GM18861 (cell line): ENCODE results near the gene FAM241A.

Experiments
- ATAC-seq: cut with Tn5 transposase; IDR thresholded peaks from one replicate; pipeline ENCODE4 v1.9.1; 2021; ENCODE audit not compliant: unreplicated experiment

The FAM241A gene

GRCh38 chr4:112210777-112211176 is 65.5 kb downstream of the FAM241A start:
- ATAC-seq = no peak

DNA sequence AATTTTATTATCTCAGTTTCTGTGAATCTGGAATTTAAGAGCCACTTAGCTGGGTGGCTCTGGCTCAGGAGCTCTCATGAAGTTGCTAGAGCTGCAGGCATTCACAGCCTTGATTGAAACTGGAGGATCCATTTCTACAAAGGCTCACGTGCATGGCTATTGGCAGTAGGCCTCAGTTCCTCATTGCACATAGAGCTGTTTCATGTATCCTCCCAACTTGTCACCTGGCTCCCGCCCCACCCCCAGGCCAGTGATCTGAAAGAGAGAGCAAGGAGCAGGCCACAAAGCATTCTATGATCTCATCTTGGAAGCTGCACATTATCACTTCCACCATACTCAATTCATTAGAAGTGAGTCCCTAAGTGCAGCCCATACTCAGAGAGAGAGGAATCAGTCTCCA is 67.8 kb downstream of the FAM241A start:
- ATAC-seq = no peak

- no peak for ATAC-seq
These were observed 68.6 kb downstream of the FAM241A start for GRCh38 chr4:112213856-112214255.

GRCh38 chr4:112214390-112215264 is 69.4 kb downstream of the FAM241A start:
- ATAC-seq = no peak

GRCh38 chr4:112219826-112220366 is 74.6 kb downstream of the FAM241A start:
- ATAC-seq = no peak

GRCh38 chr4:112222219-112222955 is 77.1 kb downstream of the FAM241A start:
- ATAC-seq = no peak

DNA sequence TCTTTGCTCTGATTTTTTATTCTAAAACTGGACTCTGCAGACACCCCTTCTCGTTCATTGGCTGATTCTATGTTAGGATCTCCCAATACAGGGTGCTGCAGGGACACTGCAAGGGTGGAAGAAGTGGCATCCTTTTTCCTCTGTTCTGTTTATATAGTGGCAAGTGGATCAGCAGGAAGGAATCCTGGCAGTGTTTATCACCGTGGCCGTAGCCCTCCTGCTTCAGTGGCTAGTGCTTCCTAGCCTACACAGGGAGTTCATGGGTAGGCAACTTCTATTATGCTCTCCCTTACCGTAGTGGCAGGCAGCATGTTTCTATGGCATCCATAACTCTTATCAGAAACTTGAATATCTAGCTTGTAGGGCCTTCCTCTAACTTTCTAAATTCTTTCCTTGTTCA is 79.9 kb downstream of the FAM241A start:
- no peak for ATAC-seq

GRCh38 chr4:112230879-112231778 is 85.9 kb downstream of the FAM241A start:
- peak; percentile 80 for ATAC-seq

DNA sequence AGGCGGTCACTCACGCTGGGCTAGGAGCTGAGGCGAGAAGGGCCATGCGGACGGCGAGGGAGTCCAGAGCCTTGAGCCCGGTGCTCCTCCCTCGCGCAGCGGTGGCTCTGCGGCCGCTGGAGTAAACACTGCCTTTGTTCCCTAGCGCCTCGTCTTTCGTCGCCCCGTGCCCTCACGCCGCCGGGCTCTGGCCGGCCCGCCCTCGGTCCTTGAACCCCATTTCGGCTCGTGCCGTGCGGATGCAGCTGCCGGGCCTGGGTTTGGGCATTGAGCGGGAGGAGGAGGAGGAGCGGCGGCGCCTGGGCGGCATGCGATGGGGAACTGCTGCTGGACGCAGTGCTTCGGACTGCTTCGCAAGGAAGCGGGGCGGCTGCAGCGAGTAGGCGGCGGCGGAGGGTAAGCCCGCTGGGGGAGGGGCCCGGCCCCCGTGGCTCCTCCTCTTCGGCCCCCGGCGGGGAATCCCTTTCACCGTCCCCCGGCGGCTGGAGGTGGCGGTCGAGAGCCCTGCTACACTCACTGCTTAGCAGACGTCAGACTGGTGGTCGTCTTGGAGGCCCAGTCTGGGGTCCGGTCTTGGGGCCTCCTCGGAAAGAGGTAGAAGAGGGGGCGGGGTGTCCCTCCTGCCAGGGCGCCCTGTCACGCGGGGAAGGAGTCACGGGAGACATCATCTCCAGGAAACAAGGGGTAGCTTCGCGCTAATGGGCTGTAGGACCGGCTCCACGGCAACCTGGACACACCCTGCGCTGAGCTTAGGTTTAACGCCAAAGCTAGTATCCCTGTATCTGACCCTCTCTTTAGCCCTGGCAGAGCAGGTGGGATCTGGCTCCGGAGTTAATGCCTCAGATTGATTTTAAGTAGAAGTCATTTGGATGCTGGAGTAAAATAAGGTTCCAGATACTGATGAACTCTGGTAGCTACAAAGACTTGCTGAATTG is 86.8 kb downstream of the FAM241A start, which contains the start of gene AP1AR:
TSS of gene AP1AR (plus strand) at position 9 of the 935 bp plus-strand sequence. CDS start at position 314, 305 bp downstream.
- ATAC-seq = peak; percentile 53

DNA sequence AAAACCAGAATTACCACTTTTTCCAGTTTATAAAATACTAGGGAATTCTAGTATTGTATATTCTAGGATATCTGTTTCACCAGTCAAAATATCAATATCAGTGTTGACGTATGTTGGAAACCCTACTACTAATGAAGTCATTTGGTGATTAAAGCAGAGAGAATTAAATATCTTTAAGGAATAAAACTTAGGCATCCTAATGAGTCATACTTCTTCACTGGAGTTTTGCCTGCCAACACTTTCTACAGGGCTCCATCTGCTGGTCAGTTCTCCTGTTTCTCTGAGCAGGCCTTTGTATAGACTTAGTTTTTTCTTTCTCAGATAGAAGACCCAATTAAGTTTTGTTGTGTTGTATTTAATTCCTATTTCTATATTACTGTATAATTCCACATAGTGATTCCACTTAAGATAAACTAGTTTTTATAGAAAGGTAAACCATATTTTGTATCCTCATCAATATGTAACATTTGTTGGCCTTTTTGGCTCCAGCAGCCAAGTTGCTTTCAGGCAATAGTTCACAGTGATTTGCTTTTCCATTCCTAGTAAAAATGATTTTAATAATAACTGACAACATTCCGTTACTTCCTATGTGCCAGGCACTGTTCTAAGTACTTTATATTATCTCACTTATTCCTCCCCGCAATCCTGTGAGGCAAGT is 89.8 kb downstream of the FAM241A start:
- ATAC-seq = no peak

GRCh38 chr4:112236040-112236439 is 90.8 kb downstream of the FAM241A start:
- ATAC-seq = no peak

GRCh38 chr4:112238833-112239232 is 93.6 kb downstream of the FAM241A start:
- ATAC-seq = no peak
